Measurements from ENCODE around the gene ZBTB16. TPM values are rescaled to one million over a fixed set of nuclear protein-coding genes. Genes with fewer than 3 reads are reported as not detected.

Gene ZBTB16
- total and polyA plus RNA-seq, 4 donors: 8.9 to 140 (median 34.5) TPM

DNA sequence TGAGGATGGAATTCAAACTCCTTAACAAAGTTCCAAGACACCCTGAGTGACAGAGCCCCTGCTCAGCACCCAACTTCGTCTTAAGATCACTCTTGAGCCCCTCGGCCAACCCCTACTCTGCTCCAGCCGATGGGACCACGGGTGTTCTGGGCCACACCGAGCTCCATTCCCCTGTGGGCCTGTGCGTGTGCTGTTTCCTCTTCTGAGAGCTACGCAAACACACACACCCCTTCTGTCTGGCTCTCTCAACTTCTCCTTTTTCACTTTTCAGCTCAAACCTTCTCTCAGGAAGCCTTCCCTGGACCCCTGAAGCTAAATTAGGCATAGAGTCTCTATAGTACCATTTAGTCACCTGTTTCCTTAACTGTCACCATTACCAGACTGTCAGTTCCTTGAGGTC lies 199.2 kb downstream of the ZBTB16 start:
- WGBS: 85% methylated on average over 7 of the region's 7 CpGs
- H3K36me3 ChIP-seq (ENCODE audit: control insufficient read depth in 4 of 4, insufficient read depth in 3 of 4, low read depth in 1 of 4, low read length in 3 of 4): no peaks in the 10 kb centered on the region
- TF ChIP-seq HNF4A (conservative IDR thresholded peaks at IDR 0.05) (no peak), HNF4G (IDR thresholded peaks at IDR 0.05) (no peak), SP1 (IDR thresholded peaks at IDR 0.05) (no peak), YY1 (IDR thresholded peaks at IDR 0.05) (no peak), FOXA1 (IDR thresholded peaks at IDR 0.05) (no peak), NR2F2 (IDR thresholded peaks at IDR 0.05) (no peak), EGR1 (IDR thresholded peaks at IDR 0.05; ENCODE audit: low read depth in 2 of 2) (no peak)
- TF ChIP-seq, protein P1, sequence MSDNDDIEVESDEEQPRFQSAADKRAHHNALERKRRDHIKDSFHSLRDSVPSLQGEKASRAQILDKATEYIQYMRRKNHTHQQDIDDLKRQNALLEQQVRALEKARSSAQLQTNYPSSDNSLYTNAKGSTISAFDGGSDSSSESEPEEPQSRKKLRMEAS (IDR thresholded peaks at IDR 0.05): no peak
- TF ChIP-seq, protein P2, sequence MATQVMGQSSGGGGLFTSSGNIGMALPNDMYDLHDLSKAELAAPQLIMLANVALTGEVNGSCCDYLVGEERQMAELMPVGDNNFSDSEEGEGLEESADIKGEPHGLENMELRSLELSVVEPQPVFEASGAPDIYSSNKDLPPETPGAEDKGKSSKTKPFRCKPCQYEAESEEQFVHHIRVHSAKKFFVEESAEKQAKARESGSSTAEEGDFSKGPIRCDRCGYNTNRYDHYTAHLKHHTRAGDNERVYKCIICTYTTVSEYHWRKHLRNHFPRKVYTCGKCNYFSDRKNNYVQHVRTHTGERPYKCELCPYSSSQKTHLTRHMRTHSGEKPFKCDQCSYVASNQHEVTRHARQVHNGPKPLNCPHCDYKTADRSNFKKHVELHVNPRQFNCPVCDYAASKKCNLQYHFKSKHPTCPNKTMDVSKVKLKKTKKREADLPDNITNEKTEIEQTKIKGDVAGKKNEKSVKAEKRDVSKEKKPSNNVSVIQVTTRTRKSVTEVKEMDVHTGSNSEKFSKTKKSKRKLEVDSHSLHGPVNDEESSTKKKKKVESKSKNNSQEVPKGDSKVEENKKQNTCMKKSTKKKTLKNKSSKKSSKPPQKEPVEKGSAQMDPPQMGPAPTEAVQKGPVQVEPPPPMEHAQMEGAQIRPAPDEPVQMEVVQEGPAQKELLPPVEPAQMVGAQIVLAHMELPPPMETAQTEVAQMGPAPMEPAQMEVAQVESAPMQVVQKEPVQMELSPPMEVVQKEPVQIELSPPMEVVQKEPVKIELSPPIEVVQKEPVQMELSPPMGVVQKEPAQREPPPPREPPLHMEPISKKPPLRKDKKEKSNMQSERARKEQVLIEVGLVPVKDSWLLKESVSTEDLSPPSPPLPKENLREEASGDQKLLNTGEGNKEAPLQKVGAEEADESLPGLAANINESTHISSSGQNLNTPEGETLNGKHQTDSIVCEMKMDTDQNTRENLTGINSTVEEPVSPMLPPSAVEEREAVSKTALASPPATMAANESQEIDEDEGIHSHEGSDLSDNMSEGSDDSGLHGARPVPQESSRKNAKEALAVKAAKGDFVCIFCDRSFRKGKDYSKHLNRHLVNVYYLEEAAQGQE (IDR thresholded peaks at IDR 0.05): no peak
- TF ChIP-seq, protein P3, sequence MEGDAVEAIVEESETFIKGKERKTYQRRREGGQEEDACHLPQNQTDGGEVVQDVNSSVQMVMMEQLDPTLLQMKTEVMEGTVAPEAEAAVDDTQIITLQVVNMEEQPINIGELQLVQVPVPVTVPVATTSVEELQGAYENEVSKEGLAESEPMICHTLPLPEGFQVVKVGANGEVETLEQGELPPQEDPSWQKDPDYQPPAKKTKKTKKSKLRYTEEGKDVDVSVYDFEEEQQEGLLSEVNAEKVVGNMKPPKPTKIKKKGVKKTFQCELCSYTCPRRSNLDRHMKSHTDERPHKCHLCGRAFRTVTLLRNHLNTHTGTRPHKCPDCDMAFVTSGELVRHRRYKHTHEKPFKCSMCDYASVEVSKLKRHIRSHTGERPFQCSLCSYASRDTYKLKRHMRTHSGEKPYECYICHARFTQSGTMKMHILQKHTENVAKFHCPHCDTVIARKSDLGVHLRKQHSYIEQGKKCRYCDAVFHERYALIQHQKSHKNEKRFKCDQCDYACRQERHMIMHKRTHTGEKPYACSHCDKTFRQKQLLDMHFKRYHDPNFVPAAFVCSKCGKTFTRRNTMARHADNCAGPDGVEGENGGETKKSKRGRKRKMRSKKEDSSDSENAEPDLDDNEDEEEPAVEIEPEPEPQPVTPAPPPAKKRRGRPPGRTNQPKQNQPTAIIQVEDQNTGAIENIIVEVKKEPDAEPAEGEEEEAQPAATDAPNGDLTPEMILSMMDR (IDR thresholded peaks at IDR 0.05; ENCODE audit: low read depth, low read length, missing input control): no peak
- H3K27ac ChIP-seq (ENCODE audit: low read depth in 1 of 2, low read length in 2 of 2): peak overlapping the region; percentile 69 to 81
- H3K9ac ChIP-seq (ENCODE audit: low read depth in 1 of 2, low read length in 2 of 2): no peak overlapping the region
- H3K4me1 ChIP-seq (ENCODE audit: control insufficient read depth in 4 of 4, insufficient read depth in 4 of 4, low read length in 3 of 4): peaks cover 17 to 75% (median 59%) of the 10 kb centered on the region in 4 donors
- no peak for DNase-seq (ENCODE audit: low spot score)
- no peaks in the 10 kb centered on the region for H3K9me3 ChIP-seq (ENCODE audit: control insufficient read depth in 4 of 4, low read length in 3 of 4)
- H3K4me3 ChIP-seq (ENCODE audit: low read depth in 1 of 3, low read length in 3 of 3): no peak overlapping the region
- no peaks in the 10 kb centered on the region for H3K27me3 ChIP-seq (ENCODE audit: control insufficient read depth in 4 of 4, insufficient read depth in 4 of 4, low read length in 3 of 4)

DNA sequence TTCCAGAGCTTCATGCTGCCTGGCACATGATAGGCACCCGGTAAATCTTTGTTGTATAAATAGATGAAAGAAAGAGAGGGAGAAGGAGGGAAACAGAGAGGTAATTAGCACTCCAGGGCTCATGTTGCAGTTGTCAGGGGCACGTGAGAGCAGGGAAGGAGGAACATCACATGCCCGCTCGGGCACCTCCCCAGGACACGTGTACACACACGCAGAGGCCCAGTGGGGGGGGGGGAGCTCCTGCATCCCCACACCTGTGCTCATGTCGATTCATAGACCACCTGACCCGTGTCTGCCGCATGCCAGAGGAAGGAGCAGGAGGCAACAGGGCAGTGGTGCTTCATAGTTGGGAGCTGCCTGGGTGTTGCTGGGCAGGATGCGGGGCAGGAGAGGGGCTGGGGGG lies 199.6 kb downstream of the ZBTB16 start:
- H3K27me3 ChIP-seq (ENCODE audit: control insufficient read depth in 4 of 4, insufficient read depth in 4 of 4, low read length in 3 of 4): no peaks in the 10 kb centered on the region
- peak overlapping the region; percentile 69 to 81 for H3K27ac ChIP-seq (ENCODE audit: low read depth in 1 of 2, low read length in 2 of 2)
- H3K9me3 ChIP-seq (ENCODE audit: control insufficient read depth in 4 of 4, low read length in 3 of 4): no peaks in the 10 kb centered on the region
- H3K4me1 ChIP-seq (ENCODE audit: control insufficient read depth in 4 of 4, insufficient read depth in 4 of 4, low read length in 3 of 4): peaks cover 16 to 78% (median 61%) of the 10 kb centered on the region in 4 donors
- no peak for DNase-seq (ENCODE audit: low spot score)
- H3K36me3 ChIP-seq (ENCODE audit: control insufficient read depth in 4 of 4, insufficient read depth in 3 of 4, low read depth in 1 of 4, low read length in 3 of 4): no peaks in the 10 kb centered on the region
- H3K4me3 ChIP-seq (ENCODE audit: low read depth in 1 of 3, low read length in 3 of 3): no peak overlapping the region
- H3K9ac ChIP-seq (ENCODE audit: low read depth in 1 of 2, low read length in 2 of 2): no peak overlapping the region
- WGBS: 38% methylated on average over 10 of the region's 10 CpGs
- TF ChIP-seq GABPA (IDR thresholded peaks at IDR 0.05 in 1 of 2, conservative IDR thresholded peaks at IDR 0.05 in 1 of 2) (no peak), SP1 (IDR thresholded peaks at IDR 0.05) (no peak), HNF4A (conservative IDR thresholded peaks at IDR 0.05) (no peak), NR2F2 (IDR thresholded peaks at IDR 0.05) (no peak), TAF1 (conservative IDR thresholded peaks at IDR 0.05) (no peak), YY1 (IDR thresholded peaks at IDR 0.05) (no peak), EGR1 (IDR thresholded peaks at IDR 0.05; ENCODE audit: low read depth in 2 of 2) (no peak), RXRA (IDR thresholded peaks at IDR 0.05) (peak in 1 of 2 donors; percentile 46), JUND (IDR thresholded peaks at IDR 0.05) (no peak)
- TF ChIP-seq, protein P2 (IDR thresholded peaks at IDR 0.05): no peak
- TF ChIP-seq, protein P4, sequence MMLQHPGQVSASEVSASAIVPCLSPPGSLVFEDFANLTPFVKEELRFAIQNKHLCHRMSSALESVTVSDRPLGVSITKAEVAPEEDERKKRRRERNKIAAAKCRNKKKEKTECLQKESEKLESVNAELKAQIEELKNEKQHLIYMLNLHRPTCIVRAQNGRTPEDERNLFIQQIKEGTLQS (IDR thresholded peaks at IDR 0.05): no peak
- TF ChIP-seq, protein P1 (IDR thresholded peaks at IDR 0.05): peak; percentile 58

Data from liver (tissue), 9 donors.